ENCODE measurements around the gene AMTN.
"Not testable (repeated sequence)": the region's sequence is repeated elsewhere in the genome, so short reads cannot be mapped to it uniquely, and the experiment has no call there.

The AMTN gene

GRCh38 chr4:70518269-70518668, at the start of gene AMTN:
TSS of gene AMTN (plus strand) at chr4:70518569. CDS start at chr4:70518778, 209 bp downstream.
- no peak for DNase-seq

DNA sequence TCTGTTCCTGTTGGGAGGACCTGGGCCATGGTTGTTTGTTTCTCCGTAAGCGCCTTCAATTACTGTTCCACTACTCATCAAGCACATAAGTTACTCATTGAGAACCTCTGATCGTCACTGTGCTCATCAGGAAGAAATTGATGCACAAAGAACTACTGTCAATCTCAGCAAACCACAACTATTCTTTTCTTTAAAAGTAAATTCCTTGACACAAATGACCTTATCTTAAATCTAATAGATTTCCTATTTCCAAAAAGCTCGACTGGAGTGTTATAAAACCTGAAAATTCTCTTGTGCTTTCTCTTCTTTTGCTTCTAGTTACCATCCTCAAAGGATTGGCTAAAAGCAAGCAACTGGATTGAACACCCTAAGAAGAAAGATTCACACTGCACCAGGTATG, 46.5 kb upstream of the AMTN start, which contains the start of gene MUC7:
Gene MUC7 (plus strand): TSS at position 301 of the 400 bp plus-strand sequence. CDS start 1,825 bp downstream, outside the sequence.
- no peak for DNase-seq

GRCh38 chr4:70473679-70474078, 44.7 kb upstream of the AMTN start:
- DNase-seq, result no peak

- DNase-seq, result no peak
Observed at GRCh38 chr4:70488748-70489147, 29.6 kb upstream of the AMTN start.

DNA sequence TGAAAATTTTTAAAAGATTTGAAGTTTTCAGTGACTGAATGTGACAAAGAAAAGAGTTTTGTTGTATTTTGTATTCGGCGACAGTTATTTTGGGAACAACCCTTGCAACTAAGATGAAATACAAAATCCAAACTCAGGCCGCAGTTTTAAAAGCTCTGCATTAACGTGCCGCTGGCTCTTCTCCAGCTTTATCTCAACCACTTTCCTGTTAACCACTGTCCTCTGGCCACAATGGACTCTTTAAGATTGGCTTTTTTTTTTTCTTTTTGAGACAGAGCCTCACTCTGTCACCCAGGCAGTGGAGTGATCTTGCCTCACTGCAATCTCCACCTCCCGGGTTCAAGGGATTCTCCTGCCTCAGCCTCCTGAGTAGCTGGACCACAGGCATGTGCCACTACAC, 22.1 kb upstream of the AMTN start:
- DNase-seq, result no peak

DNA sequence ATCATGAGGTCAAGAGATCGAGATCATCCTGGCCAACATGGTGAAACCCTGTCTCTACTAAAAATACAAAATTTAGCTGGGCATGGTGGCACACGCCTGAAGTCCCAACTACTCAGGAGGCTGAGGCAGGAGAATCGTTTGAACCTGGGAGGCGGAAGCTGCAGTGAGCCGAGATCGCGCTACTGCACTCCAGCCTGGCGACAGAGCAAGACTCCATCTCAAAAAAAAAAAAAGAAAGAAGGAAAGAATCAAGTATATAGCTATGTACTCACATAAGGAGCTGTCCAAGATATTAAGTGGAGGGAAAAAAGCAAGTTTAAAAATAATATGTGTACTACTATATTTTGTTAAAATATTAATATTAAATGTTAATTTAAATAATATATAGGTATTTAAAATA, 16.5 kb upstream of the AMTN start:
- not testable (repeated sequence) for DNase-seq

DNA sequence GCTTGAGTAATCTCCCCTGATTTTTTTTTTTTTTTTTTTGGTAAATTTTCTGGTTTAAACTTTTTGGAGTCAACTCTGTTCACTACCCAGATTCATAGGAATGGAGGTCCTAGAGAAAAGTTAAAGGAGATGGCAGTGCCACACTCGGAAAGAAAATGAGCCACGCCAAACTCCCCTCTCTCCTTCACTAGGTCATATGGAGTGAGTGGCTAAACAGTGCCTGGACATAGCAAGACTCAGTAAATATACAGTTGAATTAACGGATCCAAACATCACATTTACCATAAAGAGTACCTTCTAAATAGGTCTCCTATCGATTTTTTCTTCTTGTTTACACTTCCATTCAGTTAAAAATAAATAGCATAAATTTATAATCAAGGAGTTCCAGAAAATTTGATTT, 13.6 kb upstream of the AMTN start:
- no peak for DNase-seq

DNA sequence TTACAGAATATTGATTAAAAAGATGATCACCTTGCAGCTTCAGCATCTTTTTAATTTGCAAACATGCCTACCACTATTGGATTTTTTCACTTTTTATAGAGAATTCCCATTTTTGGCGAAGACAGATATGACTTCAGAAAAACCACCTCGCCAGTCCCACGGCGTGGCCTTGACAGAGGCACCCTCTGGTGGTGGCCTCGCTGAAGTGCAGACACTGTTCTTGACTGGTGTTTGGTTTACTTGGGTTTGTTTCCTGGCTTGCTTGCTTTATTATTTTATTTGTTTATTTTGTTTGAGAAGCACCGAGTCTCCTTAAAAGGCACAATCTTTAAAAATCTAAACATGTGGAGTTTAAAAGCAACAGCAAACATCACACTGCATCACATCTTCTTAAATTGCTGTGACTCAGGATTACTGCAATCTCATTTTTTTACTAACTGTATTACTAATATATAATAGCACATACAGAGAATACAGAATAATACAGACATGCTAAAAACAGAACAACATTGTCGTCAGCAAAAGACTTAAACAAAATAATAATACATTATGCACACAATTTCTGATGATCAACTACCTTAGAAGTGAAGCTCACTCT, 13.1 kb upstream of the AMTN start:
- no peak for DNase-seq

DNA sequence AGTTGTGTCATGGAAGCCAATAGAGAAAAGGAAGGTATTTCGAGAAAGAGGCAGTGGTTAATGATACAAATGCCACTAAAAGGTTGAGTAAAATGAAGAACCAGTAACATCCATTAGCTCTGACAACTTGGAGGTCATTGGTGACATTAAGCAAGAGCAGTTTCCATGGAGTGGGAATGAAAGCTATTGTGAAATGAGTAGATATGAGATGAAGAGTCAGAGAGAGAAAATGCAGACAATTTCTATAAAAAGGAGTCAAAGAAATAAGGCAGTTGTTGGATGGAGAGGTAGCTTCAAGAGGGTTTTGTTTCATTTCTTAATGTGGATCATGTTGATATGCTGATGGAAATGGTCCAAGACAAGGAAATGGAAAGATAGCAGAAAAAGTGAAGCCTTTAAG, 9.6 kb upstream of the AMTN start:
- DNase-seq, result no peak

DNA sequence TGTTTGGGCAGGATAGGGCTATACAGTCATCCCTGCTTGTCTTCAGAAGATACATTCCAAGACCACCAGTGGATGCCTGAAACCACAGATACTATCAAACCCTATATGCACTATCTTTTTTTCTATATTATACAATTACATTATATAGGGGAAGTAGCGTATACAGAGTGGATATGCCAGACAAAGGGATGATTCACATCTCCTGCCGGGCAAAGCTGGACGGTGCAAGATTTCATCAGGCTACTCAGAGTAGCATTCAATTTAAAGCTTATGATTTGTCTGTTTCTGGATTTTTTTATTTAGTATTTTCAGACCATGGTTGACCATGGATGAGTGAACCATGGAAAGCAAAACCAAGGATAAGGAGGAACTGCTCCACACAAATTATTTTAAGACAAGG, 7.0 kb upstream of the AMTN start:
- DNase-seq, result no peak

DNA sequence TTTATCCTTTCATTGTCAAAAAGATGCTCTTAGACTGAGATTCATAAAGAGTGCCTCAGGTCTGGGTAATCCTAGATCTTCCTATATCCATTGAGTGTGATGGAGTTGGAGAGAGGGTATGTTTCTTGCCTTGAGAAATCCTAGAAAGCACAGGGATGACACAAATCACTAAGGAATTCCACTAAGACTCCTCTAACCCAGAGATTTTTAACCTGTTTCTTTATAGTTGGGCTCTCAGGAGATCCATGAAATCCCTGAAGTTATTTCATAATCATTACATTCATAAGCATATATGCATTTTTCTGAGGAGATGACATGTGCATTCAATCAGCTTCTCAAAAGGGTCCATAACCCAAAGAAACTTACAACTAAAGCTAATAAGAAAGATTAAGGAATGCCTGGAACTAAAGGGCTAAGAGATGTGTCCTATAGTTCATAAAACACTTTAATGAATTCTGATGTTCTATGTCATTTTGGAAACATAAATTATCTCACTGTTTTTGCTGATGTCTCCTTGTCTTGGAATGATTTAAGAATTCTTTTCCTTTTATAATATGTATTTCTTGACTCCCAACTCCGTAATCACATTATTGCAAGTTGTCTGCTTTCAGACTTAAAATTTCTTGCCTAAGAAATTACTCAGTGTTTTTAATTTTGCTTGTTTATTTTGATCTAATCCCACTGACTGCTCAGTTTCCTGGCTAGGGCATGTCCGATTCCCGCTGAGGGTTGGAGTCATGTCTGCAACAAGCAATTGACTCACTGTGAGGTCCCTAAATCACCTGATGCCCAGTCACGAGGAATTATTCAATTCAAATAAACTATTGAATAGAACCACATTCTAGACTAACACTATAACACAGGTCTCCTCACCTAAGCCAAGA, 2.8 kb upstream of the AMTN start:
- DNase-seq, result no peak

DNA sequence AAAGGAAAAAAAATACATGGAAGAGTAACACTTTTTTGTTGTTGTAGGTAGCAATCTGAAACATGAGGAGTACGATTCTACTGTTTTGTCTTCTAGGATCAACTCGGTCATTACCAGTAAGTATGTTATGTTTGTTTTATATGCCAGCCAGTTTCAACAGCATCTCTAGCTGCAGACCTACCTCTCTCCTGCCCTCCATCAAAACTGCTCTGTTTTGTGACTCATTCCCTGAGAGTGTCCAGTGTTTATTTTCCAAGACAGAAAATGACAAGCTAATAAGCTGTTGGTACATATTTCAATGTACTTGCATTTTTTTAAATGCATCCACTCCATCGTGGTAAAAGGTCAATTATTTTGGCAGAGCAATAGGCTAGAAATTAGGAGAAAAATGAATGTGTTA, 347 bp downstream of the AMTN start:
- DNase-seq, result no peak

DNA sequence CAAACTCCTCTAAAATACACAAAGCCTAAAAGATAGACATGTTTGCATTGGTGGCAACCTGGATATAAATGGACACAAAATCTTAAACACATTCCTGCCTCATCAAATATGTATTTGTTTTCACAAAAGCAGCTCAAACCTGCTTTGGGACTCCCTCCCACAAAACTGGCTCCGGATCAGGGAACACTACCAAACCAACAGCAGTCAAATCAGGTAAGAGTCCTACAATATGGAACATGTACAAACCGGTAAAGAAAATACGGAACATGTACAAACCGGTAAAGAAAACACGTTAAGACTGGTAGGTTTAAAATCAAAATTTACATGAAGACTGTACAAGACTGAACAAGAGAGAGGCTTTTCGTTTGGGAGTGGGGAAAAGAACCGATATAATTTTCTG, 4.3 kb downstream of the AMTN start:
- no peak for DNase-seq

DNA sequence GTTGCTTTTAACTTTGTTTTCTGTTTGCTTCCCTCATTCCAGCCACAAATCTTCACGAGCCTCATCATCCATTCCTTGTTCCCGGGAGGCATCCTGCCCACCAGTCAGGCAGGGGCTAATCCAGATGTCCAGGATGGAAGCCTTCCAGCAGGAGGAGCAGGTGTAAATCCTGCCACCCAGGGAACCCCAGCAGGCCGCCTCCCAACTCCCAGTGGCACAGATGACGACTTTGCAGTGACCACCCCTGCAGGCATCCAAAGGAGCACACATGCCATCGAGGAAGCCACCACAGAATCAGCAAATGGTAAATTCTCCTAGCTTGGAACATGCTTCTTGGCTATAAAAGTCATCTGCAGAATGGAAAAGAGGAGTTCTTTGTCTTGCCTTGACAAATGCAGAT, 12.6 kb downstream of the AMTN start:
- DNase-seq, result no peak

DNA sequence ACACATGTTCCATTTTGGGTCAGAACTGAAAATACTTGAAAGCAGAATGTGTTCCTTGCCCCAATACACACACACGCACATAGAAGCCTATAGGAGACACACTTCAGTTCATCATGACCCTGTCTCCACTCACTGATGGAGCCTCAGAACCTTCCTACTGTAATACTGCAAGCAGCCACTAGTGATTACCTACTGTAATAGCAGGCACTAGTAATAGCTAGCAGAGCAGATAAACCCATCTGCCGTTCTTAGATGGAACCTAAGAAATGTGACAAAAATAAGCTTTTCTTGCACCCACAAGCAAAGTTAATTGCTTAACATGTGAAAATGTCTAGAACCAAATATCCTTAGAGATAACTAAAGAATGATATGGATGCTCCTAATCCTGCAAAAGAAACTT, 13.6 kb downstream of the AMTN start:
- DNase-seq, result no peak

DNA sequence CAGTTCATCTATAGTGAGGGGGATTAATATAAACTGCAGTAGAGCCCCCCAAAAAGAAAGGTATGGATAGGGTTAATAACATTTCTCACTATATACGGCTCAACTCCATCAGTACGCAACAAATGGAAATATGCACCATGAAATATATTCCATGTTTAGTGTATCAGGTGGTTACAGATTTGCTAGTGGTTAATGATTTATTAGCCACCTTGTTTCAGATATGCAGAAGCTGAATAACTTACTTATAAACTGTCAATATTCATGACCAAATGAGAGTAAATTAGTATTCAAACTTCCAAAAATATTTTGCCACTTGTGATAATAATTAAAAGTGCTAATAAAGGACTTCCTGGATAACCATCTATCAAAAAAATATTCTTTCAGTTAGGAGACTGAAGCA, 14.8 kb downstream of the AMTN start:
- no peak for DNase-seq

GRCh38 chr4:70533791-70534190, 15.4 kb downstream of the AMTN start:
- DNase-seq, result no peak

GRCh38 chr4:70534886-70535285, 16.5 kb downstream of the AMTN start:
- not testable (repeated sequence) for DNase-seq

DNA sequence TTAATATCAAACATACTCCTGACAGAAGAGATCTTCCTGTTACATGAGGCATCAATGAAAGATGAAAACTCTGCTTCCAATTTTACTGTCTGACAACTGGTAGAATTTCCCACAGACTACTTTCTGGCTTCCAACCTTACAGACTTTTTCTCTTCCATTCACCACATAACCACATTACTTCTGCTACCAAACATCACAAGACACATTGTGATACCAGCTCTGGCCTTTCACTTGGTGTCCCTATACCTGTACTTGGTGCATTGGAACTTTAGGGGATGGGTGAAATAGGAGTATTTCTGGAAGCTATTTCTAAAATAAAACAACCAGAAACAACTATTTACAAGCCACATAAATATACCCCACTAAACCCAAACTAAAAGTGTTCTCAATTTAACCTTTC, 20.5 kb downstream of the AMTN start:
- no peak for DNase-seq

GRCh38 chr4:70544279-70544868, 26.0 kb downstream of the AMTN start:
- DNase-seq, result no peak

GRCh38 chr4:70556856-70557255, 38.5 kb downstream of the AMTN start:
- DNase-seq, result no peak

DNA sequence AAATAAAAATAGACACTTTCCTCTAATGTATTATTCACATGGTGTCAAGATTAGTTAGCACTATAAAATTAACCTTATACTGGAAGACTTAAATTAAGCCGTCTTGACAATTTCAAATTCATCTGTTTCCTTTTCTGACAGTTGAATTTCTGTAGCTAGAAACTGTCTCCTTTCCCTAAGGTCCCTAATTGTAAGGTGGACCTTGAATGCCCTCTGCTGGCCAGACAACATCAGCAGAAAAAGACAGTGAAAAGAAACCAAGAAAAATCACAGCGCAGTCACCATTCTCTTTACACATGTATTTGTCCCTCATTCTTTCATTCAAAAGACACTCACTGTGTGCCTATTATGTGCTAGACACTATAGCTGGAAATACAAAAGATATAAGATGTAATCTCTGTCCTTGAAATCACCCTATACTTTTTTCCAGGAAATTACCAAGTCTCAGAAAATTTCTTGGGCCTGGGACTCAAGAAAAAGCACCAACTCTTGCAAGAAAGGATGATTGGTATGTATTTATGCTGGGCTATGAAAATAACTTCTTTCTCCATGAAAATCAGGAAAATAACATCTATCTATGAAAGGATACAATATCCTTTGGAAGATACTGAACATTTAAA, 41.0 kb downstream of the AMTN start:
- DNase-seq, result peak; percentile 3

DNA sequence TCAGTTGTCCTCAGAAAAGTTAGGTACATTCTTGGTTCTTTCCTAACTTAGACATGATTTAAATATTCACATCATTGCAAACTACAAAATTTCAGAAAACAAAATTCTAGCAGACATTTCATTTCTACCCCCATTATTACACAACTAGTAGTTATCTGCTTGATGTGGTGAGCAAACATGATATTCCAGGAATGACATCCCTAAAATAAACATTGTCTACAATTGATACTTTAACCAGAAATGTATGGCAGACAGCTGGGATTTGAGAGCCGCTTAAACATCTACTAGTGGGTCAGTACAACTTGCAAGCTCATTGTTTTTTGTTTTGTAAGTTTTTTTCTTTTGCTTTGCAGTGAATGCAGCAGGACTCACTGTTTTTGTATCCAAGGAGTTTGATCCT, 41.6 kb downstream of the AMTN start:
- no peak for DNase-seq

- DNase-seq, result no peak
Observed at GRCh38 chr4:70564033-70564432, 45.7 kb downstream of the AMTN start.
